RPMI7951 (cell line): ENCODE measurements around the gene HHATL. TPM values are rescaled to one million over a fixed set of nuclear protein-coding genes. Genes with fewer than 3 reads are reported as not detected.

Experiments
- DNase-seq: peaks from one replicate; pipeline ENCODE4 v3.0.0-alpha.2; 2012; ENCODE audit warnings: low read depth
- total RNA-seq: library from RNA; depleted of rRNA; stranded (reverse); fragments of >200 nt; shearing (Covaris generic); gene quantifications from 2 replicates; pipeline ENCODE4 v1.2.3, GENCODE V29; 2014; rRNA removed

The HHATL gene, protein sequence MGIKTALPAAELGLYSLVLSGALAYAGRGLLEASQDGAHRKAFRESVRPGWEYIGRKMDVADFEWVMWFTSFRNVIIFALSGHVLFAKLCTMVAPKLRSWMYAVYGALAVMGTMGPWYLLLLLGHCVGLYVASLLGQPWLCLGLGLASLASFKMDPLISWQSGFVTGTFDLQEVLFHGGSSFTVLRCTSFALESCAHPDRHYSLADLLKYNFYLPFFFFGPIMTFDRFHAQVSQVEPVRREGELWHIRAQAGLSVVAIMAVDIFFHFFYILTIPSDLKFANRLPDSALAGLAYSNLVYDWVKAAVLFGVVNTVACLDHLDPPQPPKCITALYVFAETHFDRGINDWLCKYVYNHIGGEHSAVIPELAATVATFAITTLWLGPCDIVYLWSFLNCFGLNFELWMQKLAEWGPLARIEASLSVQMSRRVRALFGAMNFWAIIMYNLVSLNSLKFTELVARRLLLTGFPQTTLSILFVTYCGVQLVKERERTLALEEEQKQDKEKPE
- total RNA-seq: not detected in 2 replicates

GRCh38 chr3:42702066-42702951, at the start of gene HHATL:
HHATL (minus strand) TSS chr3:42702798; CDS start chr3:42700826, 1,972 bp downstream.
- DNase-seq: no peak

DNA sequence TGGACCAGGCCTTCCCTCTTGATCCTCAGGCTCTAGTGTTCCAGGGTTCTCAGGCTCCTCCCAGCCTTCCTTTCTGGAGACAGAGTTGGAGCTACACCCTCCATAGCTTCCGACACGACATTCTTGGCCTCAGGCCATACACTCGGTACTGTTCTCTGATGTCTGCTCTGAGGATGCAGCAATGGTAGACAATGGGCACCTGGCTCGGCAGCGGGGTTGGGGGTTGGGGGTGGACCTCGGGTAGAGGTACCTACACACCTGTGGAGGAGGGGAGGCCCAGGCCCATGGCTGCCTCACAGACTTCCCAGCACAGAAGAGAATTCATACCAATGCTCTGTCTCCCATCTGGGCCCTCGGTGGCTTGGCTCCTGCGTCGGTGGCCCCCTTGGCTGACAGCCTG, 49.0 kb upstream of the HHATL start:
- DNase-seq: no peak

DNA sequence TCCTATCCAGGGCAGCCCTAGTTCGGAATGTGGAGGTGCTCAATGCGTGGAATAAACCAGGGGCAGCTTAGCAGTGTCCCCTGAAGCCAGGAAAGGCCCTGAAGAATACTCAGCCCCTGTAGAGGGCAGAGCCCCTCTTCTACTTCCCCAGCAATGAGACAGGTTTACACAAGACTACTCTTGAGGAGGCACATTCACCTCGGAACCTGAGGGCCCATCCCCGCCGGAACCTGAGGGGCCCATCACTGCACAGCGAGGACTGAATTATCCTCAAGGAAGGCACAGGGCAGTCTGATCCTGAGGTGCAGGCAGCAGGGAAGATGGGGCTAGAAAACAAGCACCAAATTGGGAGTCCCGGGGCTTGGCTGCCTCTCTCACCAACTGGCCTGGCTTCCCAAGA, 48.2 kb upstream of the HHATL start:
- DNase-seq: no peak

DNA sequence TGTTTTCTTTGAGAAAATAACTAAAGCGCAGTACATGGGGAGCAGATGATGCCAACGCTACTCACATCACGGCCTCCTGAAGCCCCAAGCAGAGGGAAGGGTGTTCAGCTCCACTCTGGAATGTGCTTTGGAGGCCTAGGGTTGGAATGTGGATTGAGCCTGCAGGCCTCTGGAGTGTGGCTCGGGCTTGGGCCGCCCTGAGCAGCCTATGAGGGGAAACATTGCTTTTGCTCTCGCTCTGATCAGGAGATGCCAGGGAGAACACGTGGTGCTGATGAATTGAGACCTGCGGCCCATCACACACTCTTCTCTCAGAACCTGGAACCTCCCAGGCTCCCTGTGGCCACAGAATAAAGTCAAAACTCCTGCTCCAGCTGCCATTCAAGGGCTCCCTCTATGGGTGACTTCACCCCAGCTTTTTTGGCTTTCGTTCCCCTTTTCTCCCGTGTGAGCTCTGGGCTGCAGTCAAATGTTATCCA, 47.2 kb upstream of the HHATL start:
- DNase-seq: no peak

GRCh38 chr3:42749025-42749752, 46.6 kb upstream of the HHATL start:
- DNase-seq: no peak

GRCh38 chr3:42747581-42747980, 45.0 kb upstream of the HHATL start:
- no peak for DNase-seq

- DNase-seq: no peak
These were observed 44.2 kb upstream of the HHATL start for GRCh38 chr3:42746455-42747450.

GRCh38 chr3:42745776-42746454, 43.3 kb upstream of the HHATL start:
- DNase-seq: no peak

DNA sequence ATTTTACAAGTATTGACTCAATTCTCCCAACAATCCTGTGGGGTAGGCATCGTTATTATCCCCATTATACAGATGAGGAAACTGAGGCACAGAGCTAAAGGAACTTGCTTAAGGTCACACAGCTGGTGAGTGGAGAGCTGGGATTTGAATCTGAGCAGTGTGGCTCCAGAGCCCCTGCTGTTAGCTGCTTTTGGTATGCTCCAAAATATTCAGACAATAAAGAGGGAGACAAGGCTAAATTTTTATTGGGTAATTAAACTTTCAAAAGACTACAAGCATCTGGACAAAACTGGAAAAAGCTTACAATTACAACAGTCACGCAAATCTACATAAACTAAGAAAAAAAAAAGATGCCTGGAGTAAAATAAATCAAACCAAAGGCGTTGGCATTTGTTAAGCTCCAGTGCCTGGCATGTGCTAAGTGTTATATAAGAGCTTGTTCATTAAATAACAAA, 42.7 kb upstream of the HHATL start:
- DNase-seq: no peak

- DNase-seq: no peak
These were observed 40.8 kb upstream of the HHATL start for GRCh38 chr3:42743204-42743995.

GRCh38 chr3:42742688-42743087, 40.1 kb upstream of the HHATL start:
- no peak for DNase-seq

DNA sequence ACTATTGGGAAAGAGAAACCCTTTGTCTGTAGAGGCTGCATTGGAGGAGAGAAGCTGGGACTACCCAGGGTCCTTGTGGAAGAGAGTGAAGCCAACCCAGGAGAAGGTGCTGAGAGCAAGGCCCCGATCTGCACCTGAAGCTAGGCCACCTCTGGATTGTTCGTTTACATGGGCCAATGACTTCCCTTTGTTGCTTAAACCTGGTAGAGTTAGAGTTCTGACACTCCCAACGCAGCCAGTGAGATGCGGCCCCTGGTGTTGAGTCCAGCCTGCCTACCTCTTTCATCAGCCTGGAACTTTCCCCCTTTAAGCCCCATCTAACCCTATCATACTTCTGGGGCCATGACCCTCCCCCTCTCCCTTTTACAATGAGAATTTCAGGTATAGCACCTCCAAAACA, 39.7 kb upstream of the HHATL start:
- DNase-seq: no peak

DNA sequence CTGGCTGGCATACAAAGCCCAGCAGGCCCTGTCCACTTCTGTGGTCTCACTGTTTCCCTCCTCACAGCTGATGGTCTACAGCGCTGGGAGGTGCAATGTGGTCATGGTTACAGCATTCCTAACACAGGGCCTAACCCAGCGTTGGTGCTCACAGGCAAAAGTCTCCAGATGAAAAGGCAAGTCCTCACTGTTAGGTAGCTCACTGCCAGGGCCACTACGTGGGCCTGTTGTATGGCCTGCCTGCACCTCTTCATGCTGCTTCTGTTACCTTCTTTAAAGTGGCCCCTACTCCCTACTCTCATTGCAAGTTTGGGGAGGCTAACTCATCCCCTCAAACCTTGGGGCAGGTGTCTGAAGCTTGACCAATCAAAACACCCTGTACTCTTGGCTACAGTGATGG, 39.2 kb upstream of the HHATL start:
- no peak for DNase-seq

DNA sequence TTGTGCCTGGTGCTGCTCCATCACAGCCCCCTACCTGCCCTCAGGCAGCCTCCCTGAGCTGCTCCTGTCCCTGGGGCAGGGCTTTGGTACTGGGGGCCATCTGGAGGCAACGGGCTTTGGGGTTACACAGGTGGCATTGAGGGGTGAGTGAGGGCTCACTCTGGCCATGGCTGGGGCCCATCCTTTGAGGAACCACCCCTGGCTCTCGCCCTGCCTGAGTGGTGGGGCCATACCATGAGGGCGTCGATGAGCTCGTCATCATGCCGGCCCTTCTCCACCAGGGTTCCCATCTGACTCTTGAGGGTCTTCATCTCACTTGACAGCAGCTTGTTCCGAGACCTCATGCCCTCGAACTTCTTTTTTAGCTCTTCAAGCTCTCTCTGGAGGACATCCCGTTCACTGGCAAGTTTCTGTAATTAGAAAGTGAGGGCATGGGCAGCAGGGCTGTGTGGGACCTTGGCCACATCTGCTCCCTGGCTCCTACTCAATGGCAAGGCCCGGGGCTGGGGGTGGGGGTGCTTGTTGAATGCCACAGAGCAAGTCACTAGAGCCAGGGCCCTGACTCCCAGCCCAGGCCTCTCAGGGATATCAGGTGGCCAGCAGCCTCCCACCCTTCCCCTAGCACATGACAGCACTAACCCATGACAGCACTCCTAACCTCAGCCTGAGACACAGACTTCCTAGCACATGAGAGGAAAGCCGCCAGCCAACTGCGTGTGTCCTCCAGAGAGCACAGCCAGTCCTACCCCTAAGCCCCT, 37.0 kb upstream of the HHATL start:
- no peak for DNase-seq

GRCh38 chr3:42736531-42736930, 33.9 kb upstream of the HHATL start:
- no peak for DNase-seq

- DNase-seq: no peak
These were observed 33.5 kb upstream of the HHATL start for GRCh38 chr3:42736081-42736480.

DNA sequence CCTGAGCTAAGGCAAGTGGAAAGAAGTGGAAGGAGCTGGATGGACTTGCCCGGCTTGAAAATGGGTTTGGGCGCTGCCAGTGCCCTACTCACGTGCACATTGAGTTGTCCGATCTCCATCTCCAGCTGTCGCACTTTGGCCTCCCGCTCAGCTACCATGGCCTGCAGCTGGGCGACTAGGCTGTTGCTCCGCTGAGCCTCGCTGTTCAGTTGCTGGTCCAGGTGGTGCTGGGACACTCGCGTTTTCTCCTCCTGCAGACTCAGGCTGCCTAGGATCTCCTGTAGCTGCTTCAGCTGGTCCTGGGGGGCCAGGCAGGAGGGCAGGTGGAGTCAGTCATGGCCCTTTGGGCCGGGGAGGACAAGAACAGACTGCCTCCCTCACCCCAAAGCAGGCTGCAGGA, 33.0 kb upstream of the HHATL start:
- DNase-seq: no peak

- DNase-seq: no peak
These were observed 32.4 kb upstream of the HHATL start for GRCh38 chr3:42735019-42735418.
